ENCODE measurements around the gene TMEM212. TPM values are rescaled to one million over a fixed set of nuclear protein-coding genes. Genes with fewer than 3 reads are reported as not detected.
A peak's percentile ranks its signal among the peaks of the same experiment; 100 is the strongest.

Gene TMEM212
- polyA plus RNA-seq, 1 experiment: not detected

GRCh38 chr3:171833789-171834460, 9.2 kb upstream of the TMEM212 start:
- no peak for DNase-seq (ENCODE audit: low read depth)
- CTCF ChIA-PET: interaction anchor here (0.6 to 2.4 kb wide), 9 partner anchors 8 to 193 kb away, joined by 3 to 12 read pairs (median 3); no protein-coding TSS in a partner anchor
- H3K27me3 ChIP-seq (ENCODE audit: control insufficient read depth, insufficient read depth, low read length): no peaks in the 10 kb centered on the region
- H3K4me3 ChIP-seq (ENCODE audit: low read depth, low read length): no peak overlapping the region
- POLR2A ChIA-PET: no interaction called here
- TF ChIP-seq CTCF (IDR thresholded peaks at IDR 0.05; ENCODE audit: insufficient read depth, low read depth, low read length): peak; percentile 43
- H3K36me3 ChIP-seq (ENCODE audit: control insufficient read depth, insufficient read depth, low read length): no peaks in the 10 kb centered on the region

- POLR2A ChIA-PET: no interaction called here
- Histone ChIP-seq H3K27me3 (ENCODE audit: control insufficient read depth, insufficient read depth, low read length) (no peaks in the 10 kb centered on the region), H3K36me3 (ENCODE audit: control insufficient read depth, insufficient read depth, low read length) (no peaks in the 10 kb centered on the region), H3K4me3 (ENCODE audit: low read depth, low read length) (no peak overlapping the region)
- DNase-seq (ENCODE audit: low read depth): no peak
- no peak for TF ChIP-seq CTCF (IDR thresholded peaks at IDR 0.05; ENCODE audit: insufficient read depth, low read depth, low read length)
- CTCF ChIA-PET: interaction anchor here (0.8 to 2.4 kb wide), 5 partner anchors 26 to 194 kb away, joined by 3 to 12 read pairs (median 4); no protein-coding TSS in a partner anchor
Measured at GRCh38 chr3:171834461-171834801, 8.7 kb upstream of the TMEM212 start.

GRCh38 chr3:171835116-171835515, 8.0 kb upstream of the TMEM212 start:
- Histone ChIP-seq H3K36me3 (ENCODE audit: control insufficient read depth, insufficient read depth, low read length) (no peaks in the 10 kb centered on the region), H3K4me3 (ENCODE audit: low read depth, low read length) (no peak overlapping the region), H3K27me3 (ENCODE audit: control insufficient read depth, insufficient read depth, low read length) (no peaks in the 10 kb centered on the region)
- POLR2A ChIA-PET: no interaction called here
- CTCF ChIA-PET: interaction anchor here (1.5 to 2.4 kb wide), 2 partner anchors 25 to 194 kb away, joined by 4 to 8 read pairs; no protein-coding TSS in a partner anchor
- no peak for DNase-seq (ENCODE audit: low read depth)
- no peak for TF ChIP-seq CTCF (IDR thresholded peaks at IDR 0.05; ENCODE audit: insufficient read depth, low read depth, low read length)

DNA sequence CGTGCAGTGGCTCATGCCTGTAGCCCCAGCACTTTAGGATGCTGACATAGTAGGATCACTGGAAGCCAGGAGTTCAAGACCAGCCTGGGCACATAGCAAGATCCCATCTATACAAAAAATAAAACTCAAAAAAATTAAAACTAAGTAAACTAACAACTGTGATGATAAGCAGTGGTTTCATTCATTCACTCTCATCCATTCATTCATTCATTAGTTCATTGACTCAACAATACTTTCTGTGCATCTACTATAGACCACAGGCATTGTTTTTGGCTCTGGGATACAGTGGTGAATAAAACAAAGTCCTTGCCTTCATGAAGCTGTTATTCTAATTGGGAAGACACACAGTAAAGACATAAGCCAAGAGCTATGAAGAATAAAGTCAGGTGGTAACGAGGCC, 7.5 kb upstream of the TMEM212 start:
- no peak for TF ChIP-seq CTCF (IDR thresholded peaks at IDR 0.05; ENCODE audit: insufficient read depth, low read depth, low read length)
- ChIA-PET CTCF (interaction anchor here (0.8 to 2.4 kb wide), 2 partner anchors 190 to 195 kb away, joined by 3 to 8 read pairs; no protein-coding TSS in a partner anchor), POLR2A (no interaction called here)
- Histone ChIP-seq H3K27me3 (ENCODE audit: control insufficient read depth, insufficient read depth, low read length) (no peaks in the 10 kb centered on the region), H3K36me3 (ENCODE audit: control insufficient read depth, insufficient read depth, low read length) (no peaks in the 10 kb centered on the region), H3K4me3 (ENCODE audit: low read depth, low read length) (no peak overlapping the region)
- no peak for DNase-seq (ENCODE audit: low read depth)

DNA sequence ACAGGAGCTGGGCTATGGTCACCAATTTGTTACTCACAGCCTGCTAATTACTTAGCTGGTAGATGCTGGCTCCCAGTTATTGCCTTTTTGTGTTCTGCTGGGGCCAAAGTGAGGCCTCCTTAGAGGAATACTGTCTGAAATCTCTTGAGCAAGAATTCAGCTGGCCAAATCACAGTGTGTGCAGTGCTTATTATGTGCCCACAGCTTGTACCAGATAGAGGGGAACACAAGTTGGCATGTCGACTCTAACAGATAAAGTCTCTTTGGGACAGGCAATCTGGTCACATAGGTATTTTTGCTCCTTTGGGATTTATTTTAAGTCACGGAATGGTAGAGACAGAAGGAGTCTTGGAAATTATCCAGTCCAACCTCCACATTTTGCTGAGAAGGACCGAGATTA, 6.3 kb upstream of the TMEM212 start:
- Histone ChIP-seq H3K4me3 (ENCODE audit: low read depth, low read length) (no peak overlapping the region), H3K27me3 (ENCODE audit: control insufficient read depth, insufficient read depth, low read length) (no peaks in the 10 kb centered on the region), H3K36me3 (ENCODE audit: control insufficient read depth, insufficient read depth, low read length) (no peaks in the 10 kb centered on the region)
- POLR2A ChIA-PET: no interaction called here
- TF ChIP-seq CTCF (IDR thresholded peaks at IDR 0.05; ENCODE audit: insufficient read depth, low read depth, low read length): no peak
- no peak for DNase-seq (ENCODE audit: low read depth)
- CTCF ChIA-PET: no interaction called here

Measured in BJ (cell line).